ENCODE data around the gene ZMAT5.

Gene ZMAT5

DNA sequence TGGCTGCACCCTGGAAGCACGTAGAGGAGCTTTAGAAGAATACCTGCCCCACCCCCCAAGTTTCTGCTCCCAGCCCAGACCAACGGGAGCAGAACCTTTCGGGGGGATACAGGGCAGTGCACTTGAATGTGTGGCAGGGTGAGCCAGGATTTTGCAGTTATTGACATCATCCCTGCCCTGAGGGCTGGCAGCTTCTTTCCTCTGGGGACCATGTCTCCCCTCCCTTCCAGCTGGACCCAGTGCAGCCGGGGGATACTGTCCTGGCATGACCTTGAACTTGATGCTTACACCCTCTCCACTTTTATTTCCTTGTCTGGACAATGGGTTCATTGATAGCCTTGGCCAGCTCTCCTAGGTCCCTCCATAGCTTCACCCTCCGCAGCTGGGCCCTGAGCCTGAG, 51.1 kb downstream of the ZMAT5 start:
- Mint-ChIP-seq H3K27ac (no peak overlapping the region), H3K27me3 (peaks cover 28% of the 10 kb centered on the region)

GRCh38 chr22:29715240-29715639, 51.6 kb downstream of the ZMAT5 start:
- H3K4me3 Mint-ChIP-seq: no peak overlapping the region
- peaks cover 2% of the 10 kb centered on the region for H3K36me3 Mint-ChIP-seq
- H3K27me3 Mint-ChIP-seq: peaks cover 28% of the 10 kb centered on the region
- no peaks in the 10 kb centered on the region for H3K4me1 Mint-ChIP-seq
- H3K9me3 Mint-ChIP-seq: no peaks in the 10 kb centered on the region
- H3K27ac Mint-ChIP-seq: no peak overlapping the region

More for the DNA sequence above, 51.1 kb downstream of the ZMAT5 start:
- H3K4me1 Mint-ChIP-seq: no peaks in the 10 kb centered on the region
- no peak overlapping the region for H3K4me3 Mint-ChIP-seq
- H3K36me3 Mint-ChIP-seq: peaks cover 2% of the 10 kb centered on the region
- no peaks in the 10 kb centered on the region for H3K9me3 Mint-ChIP-seq

DNA sequence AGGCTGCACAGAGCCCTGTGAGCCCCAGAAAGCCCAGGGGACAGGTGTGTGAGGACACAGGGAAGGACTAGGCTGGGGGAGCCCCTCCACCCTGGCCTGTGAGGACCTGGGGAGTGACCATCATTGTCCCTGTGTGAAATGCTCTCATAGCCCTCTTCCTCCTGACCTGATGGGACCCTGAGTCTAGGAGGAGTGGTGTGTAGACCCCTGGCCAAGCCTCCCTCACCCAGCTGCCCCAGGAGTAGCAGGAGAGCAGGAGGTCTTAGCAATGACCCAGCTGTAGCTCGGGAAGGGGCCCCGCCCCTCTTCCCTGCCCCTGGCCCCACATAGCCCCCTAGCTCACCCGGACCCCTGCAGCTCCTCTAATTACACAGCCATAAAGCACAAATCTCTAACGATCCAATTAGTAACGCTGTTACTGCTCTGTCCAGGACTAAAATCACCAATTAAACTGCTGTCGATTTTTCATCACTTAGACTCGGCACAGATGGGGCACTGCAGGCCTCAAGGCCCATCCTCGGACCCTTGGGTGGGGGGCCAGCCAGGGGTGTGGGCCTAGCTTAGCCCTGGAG, 53.6 kb downstream of the ZMAT5 start:
- Mint-ChIP-seq H3K27ac (no peak overlapping the region), H3K4me3 (no peak overlapping the region), H3K27me3 (peaks cover 16% of the 10 kb centered on the region), H3K9me3 (no peaks in the 10 kb centered on the region), H3K36me3 (peaks cover 2% of the 10 kb centered on the region), H3K4me1 (no peaks in the 10 kb centered on the region)

DNA sequence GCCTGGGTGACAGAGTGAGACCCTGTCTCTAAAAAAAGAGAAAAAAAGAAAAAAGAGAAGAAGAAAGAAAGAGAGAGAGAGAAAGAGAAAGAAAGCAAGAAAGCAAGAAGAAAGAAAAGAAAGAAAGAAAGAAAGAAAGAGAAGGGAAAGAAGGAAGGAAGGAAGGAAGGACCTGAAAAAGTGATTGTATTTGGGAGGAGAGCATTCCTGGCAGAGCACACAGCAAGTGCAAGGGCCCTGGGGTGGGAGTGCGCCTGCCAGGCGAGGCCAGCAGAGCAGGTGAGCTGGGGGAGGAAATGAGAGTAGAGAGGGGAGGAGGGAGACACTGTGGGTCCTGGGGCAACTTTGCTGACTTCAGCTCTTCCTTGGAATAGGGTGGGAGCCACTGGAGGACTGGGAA, 54.7 kb downstream of the ZMAT5 start:
- Mint-ChIP-seq H3K36me3 (peaks cover 2% of the 10 kb centered on the region), H3K4me1 (no peaks in the 10 kb centered on the region), H3K27ac (no peak overlapping the region), H3K27me3 (peaks cover 9% of the 10 kb centered on the region), H3K9me3 (no peaks in the 10 kb centered on the region), H3K4me3 (no peak overlapping the region)

DNA sequence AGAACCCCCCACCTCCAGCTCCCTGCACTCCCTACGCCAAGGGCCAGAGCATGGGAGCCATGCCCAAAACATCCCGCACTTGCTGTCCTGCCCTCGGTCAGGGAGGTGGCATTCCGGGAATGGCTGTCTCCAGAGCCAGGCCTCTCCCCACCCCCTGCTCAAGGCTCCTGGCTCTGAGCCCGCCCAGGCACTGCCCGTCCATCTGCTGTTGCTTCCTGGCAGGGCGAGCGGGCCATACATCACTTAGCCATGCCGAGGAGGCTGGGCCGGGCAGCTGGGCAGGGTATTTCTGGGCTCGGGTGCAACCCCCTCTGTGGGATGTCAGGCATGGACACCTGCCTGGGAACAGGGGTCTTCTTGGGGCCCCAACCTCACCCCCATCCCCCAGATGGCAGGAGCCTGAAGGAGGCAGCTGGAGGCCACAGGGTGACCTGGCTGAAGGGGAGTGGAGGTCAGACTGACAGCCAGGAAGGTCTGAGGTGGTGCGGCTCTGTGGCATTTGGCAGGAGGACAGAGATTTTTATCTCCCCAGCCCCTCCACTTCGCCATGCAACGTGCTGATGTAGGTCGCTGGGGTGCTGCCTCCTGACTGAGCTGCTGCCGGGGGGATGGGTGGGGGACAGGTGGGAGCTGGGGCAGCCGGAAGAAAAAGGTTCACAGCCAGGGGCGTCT, 55.7 kb downstream of the ZMAT5 start:
- H3K4me3 Mint-ChIP-seq: no peak overlapping the region
- no peaks in the 10 kb centered on the region for H3K4me1 Mint-ChIP-seq
- H3K27ac Mint-ChIP-seq: no peak overlapping the region
- no peaks in the 10 kb centered on the region for H3K9me3 Mint-ChIP-seq
- no peaks in the 10 kb centered on the region for H3K36me3 Mint-ChIP-seq
- no peaks in the 10 kb centered on the region for H3K27me3 Mint-ChIP-seq

DNA sequence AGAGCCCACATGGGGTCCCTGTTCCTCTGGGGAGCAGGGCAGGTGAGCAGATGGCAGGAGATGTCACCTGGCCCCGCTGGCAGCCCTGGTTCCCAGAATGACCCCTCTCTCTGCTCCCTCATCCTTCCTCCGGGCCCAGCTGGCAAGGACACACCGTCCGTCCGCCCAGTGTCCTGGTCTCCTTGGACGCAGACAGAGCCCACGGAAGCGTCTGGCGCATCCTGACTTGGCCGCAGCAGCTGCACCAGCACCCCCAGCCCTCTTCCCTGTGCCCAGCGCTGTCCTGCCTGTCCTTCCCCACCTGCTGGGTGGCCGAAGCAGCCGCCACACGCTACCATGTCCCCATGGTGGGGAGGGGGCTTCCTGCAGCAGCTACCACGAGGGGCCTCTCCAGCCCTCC, 56.6 kb downstream of the ZMAT5 start:
- no peaks in the 10 kb centered on the region for H3K4me1 Mint-ChIP-seq
- no peaks in the 10 kb centered on the region for H3K36me3 Mint-ChIP-seq
- no peaks in the 10 kb centered on the region for H3K9me3 Mint-ChIP-seq

DNA sequence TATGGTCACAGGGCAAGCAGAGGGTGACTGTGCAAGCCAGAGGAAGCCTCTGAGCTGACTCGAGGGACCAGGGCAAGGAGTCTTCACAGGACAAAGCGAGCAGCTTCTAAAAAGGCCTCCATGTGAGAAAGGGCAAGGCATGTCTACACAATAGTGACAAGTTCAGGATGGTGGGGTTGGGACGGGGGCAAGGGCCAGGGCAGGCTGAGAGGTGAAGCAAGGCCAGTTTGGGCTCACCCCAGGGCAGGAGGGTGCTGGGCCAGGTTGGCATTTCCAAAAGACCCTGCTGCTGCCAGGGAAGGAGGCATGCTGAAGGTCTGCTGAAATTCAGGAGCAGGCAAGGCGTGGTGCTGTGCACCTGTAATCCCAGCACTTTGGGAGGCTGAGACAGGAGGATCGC, 59.3 kb downstream of the ZMAT5 start:
- no peak overlapping the region for H3K27ac Mint-ChIP-seq
- no peaks in the 10 kb centered on the region for H3K36me3 Mint-ChIP-seq
- no peak overlapping the region for H3K4me3 Mint-ChIP-seq
- H3K4me1 Mint-ChIP-seq: peaks cover 4% of the 10 kb centered on the region
- no peaks in the 10 kb centered on the region for H3K9me3 Mint-ChIP-seq
- no peaks in the 10 kb centered on the region for H3K27me3 Mint-ChIP-seq

More for the DNA sequence above, 56.6 kb downstream of the ZMAT5 start:
- H3K27me3 Mint-ChIP-seq: no peaks in the 10 kb centered on the region
- H3K27ac Mint-ChIP-seq: no peak overlapping the region
- no peak overlapping the region for H3K4me3 Mint-ChIP-seq

DNA sequence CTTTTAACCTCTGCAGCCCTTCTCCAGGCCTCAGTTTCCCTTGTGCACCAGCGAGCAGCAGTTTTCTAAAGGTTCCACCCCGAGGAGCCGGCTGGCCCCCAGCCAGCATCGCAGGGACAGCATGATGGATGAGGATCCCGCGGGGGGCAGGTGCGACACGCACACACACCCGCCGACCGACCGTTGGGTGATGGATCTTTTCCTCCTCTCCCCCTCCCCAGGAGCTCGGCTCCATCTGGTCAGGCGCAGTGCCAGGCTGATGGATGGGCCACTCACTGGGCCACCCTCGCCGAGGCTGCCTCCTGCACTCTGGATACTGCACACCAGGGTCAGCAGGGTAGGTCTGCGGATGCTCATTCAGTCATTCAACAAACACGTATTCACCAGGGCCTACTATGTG, 59.8 kb downstream of the ZMAT5 start:
- H3K27me3 Mint-ChIP-seq: no peaks in the 10 kb centered on the region
- no peak overlapping the region for H3K4me3 Mint-ChIP-seq
- no peaks in the 10 kb centered on the region for H3K36me3 Mint-ChIP-seq
- no peaks in the 10 kb centered on the region for H3K9me3 Mint-ChIP-seq
- H3K4me1 Mint-ChIP-seq: peaks cover 7% of the 10 kb centered on the region
- H3K27ac Mint-ChIP-seq: no peak overlapping the region

DNA sequence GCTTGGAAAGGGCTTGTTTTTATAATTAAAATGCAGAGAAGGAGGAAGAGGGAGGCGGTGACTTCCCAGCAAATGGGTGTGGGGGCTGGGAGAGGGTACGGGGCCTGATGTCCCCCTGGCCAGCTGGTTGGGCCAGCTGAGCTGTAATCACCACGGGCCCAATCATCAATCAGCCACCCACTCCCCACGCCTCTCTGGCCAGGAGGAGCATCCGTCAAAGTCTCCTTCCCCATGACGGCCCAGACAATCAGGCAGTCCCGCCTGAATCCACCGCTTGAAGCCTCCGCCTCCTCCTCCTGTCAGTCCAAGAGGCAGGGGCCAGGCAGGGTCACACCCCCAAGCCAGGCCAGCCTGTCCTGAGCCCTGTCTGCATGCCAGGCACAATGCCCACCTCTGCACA, 60.3 kb downstream of the ZMAT5 start:
- H3K27me3 Mint-ChIP-seq: no peaks in the 10 kb centered on the region

DNA sequence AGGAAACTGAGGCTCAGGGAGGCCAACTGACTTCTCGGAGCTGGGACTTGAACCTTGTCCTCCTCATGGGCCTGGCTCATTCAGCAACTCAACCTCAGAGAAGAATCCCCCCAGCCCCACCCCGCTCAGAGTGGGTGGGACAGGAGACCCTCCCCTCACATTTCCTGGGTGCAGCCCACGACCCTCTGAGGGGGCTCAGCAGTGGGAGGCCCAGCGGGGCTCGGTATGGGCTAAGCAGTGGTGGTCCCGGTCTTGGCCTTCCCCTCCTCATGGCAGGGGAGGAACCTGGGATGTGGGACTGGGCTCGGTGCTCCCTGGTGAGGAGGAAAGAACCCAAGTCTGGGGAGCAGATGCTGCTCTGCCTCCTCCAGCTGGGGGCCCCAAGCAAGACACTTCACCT, 61.2 kb downstream of the ZMAT5 start:
- Mint-ChIP-seq H3K9me3 (no peaks in the 10 kb centered on the region), H3K36me3 (no peaks in the 10 kb centered on the region), H3K4me1 (peaks cover 20% of the 10 kb centered on the region), H3K27me3 (no peaks in the 10 kb centered on the region), H3K4me3 (no peak overlapping the region), H3K27ac (no peak overlapping the region)

More for the DNA sequence above, 60.3 kb downstream of the ZMAT5 start:
- H3K27ac Mint-ChIP-seq: no peak overlapping the region
- no peaks in the 10 kb centered on the region for H3K36me3 Mint-ChIP-seq
- H3K9me3 Mint-ChIP-seq: no peaks in the 10 kb centered on the region
- H3K4me1 Mint-ChIP-seq: peaks cover 12% of the 10 kb centered on the region
- no peak overlapping the region for H3K4me3 Mint-ChIP-seq

- no peaks in the 10 kb centered on the region for H3K9me3 Mint-ChIP-seq
- H3K27ac Mint-ChIP-seq: no peak overlapping the region
Measured at GRCh38 chr22:29704528-29705285, 62.1 kb downstream of the ZMAT5 start.

DNA sequence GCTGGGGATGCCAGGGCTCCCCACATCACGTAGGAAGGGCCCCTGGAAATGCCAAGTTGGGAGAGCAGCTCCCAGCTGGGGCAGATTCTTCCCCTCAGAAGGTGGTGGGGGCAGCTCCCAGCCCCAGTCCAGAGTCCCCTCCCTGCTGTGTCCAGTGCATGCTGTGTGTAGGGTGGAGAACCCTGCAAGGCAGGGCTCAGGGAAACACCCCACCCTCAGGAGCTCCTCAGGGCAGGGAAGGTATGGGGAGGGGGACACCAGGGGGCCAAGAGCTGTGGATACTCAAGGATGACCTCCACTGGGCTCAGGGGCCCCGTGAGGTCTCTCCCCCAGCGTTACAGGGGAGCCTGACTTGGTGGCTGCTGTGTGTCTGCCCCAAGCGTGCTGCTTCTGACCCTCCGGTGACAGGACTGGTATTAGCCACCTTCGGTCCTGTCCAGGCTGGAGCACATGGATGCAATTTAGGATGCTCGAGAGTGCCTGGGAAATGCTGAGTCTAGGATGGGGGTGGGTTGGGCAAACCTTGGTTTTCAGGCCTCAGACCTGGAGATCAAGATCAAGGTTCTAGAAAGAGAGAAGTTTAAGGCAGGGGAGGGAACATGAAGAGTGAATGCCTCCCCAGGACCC, 63.1 kb downstream of the ZMAT5 start:
- Mint-ChIP-seq H3K4me3 (no peak overlapping the region), H3K9me3 (no peaks in the 10 kb centered on the region), H3K4me1 (peaks cover 25% of the 10 kb centered on the region), H3K27ac (no peak overlapping the region), H3K27me3 (no peaks in the 10 kb centered on the region), H3K36me3 (no peaks in the 10 kb centered on the region)

More at GRCh38 chr22:29704528-29705285, 62.1 kb downstream of the ZMAT5 start:
- Mint-ChIP-seq H3K4me3 (no peak overlapping the region), H3K4me1 (peaks cover 25% of the 10 kb centered on the region), H3K27me3 (no peaks in the 10 kb centered on the region), H3K36me3 (no peaks in the 10 kb centered on the region)

DNA sequence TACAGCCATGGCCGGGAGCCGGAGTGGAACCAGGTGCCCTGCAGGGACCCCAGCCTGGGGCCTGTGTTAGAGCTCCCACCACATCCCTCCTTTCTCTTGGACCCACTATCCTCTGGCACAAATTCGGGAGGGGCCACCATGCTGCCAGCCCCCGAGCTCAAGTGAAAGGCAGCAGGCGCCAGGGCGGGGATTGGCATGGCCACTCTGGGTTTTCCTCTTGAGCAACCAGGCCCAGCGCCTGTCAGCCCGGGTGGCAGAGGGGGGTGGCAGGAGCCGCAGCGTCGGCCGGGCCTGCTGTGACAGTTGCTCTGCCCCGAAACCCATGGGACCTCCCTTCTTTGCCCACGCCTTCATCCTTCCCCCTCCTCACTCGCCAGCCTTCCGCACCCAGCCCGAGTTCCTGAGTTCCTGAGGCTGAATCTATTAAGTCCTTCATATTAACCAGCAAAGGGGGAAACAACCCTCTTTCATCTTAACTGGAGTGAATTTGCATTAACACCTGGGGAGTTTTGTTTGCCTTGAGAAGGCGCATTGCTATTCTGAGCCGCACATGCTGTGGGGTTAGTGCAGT, 63.8 kb downstream of the ZMAT5 start:
- Mint-ChIP-seq H3K4me1 (peaks cover 25% of the 10 kb centered on the region), H3K9me3 (no peaks in the 10 kb centered on the region), H3K36me3 (no peaks in the 10 kb centered on the region), H3K27ac (no peak overlapping the region), H3K27me3 (no peaks in the 10 kb centered on the region), H3K4me3 (no peak overlapping the region)

- Mint-ChIP-seq H3K27me3 (no peaks in the 10 kb centered on the region), H3K4me1 (peaks cover 25% of the 10 kb centered on the region), H3K9me3 (no peaks in the 10 kb centered on the region), H3K27ac (no peak overlapping the region), H3K4me3 (no peak overlapping the region), H3K36me3 (no peaks in the 10 kb centered on the region)
Measured at GRCh38 chr22:29702000-29702930, 64.5 kb downstream of the ZMAT5 start.
